ENCODE results near the gene AJUBA.
"Not testable (repeated sequence)": the region's sequence is repeated elsewhere in the genome, so short reads cannot be mapped to it uniquely, and the experiment has no call there.

The AJUBA gene

GRCh38 chr14:22979748-22980392 is 2.5 kb downstream of the AJUBA start:
- no peak for DNase-seq (ENCODE audit: low read depth)

GRCh38 chr14:22978981-22979671 is 3.2 kb downstream of the AJUBA start:
- no peak for DNase-seq (ENCODE audit: low read depth)

GRCh38 chr14:22978487-22978837 is 3.9 kb downstream of the AJUBA start:
- DNase-seq (ENCODE audit: low read depth) = no peak

GRCh38 chr14:22977684-22978486 is 4.5 kb downstream of the AJUBA start:
- DNase-seq (ENCODE audit: low read depth) = no peak

GRCh38 chr14:22977434-22977683 is 5.0 kb downstream of the AJUBA start:
- DNase-seq (ENCODE audit: low read depth) = no peak

GRCh38 chr14:22976620-22977433 is 5.5 kb downstream of the AJUBA start:
- no peak for DNase-seq (ENCODE audit: low read depth)

GRCh38 chr14:22974530-22975313 is 7.6 kb downstream of the AJUBA start:
- DNase-seq (ENCODE audit: low read depth) = no peak

GRCh38 chr14:22973217-22974032 is 8.9 kb downstream of the AJUBA start:
- no peak for DNase-seq (ENCODE audit: low read depth)

- DNase-seq (ENCODE audit: low read depth) = no peak
These were observed 9.9 kb downstream of the AJUBA start for GRCh38 chr14:22972313-22972930.

GRCh38 chr14:22971152-22971551 is 11.2 kb downstream of the AJUBA start:
- DNase-seq (ENCODE audit: low read depth) = no peak

GRCh38 chr14:22966783-22967269 is 15.5 kb downstream of the AJUBA start:
- DNase-seq (ENCODE audit: low read depth) = no peak

- DNase-seq (ENCODE audit: low read depth) = not testable (repeated sequence)
These were observed 16.2 kb downstream of the AJUBA start for GRCh38 chr14:22965916-22966782.

GRCh38 chr14:22962061-22962676 is 20.2 kb downstream of the AJUBA start:
- DNase-seq (ENCODE audit: low read depth) = no peak

- no peak for DNase-seq (ENCODE audit: low read depth)
These were observed 26.4 kb downstream of the AJUBA start for GRCh38 chr14:22955702-22956569.

- DNase-seq (ENCODE audit: low read depth) = no peak
These were observed 29.9 kb downstream of the AJUBA start for GRCh38 chr14:22952418-22952817.

GRCh38 chr14:22951795-22952194 is 30.6 kb downstream of the AJUBA start:
- not testable (repeated sequence) for DNase-seq (ENCODE audit: low read depth)

- DNase-seq (ENCODE audit: low read depth) = no peak
These were observed 36.7 kb downstream of the AJUBA start for GRCh38 chr14:22945642-22946041.

- DNase-seq (ENCODE audit: low read depth) = no peak
These were observed 42.7 kb downstream of the AJUBA start for GRCh38 chr14:22939684-22940083.

Data from activated T-helper 9 cell treated with anti-CD3 and anti-CD28 coated beads, Interleukin-2, amount 50 U/mL, for 16 hours (primary cell).